ENCODE measurements around the gene NUDCD3.

NUDCD3 gene

GRCh38 chr7:44461387-44461786 is 29.1 kb downstream of the NUDCD3 start:
- peaks cover 0 to 17% of the 10 kb centered on the region in 2 experiments for H3K36me3 ChIP-seq (ENCODE audit: control insufficient read depth in 1 of 2, insufficient read depth in 2 of 2, low read length in 2 of 2)
- H2BK12ac ChIP-seq (ENCODE audit: low read length), result no peak overlapping the region
- no peaks in the 10 kb centered on the region for H3K79me1 ChIP-seq (ENCODE audit: low read length)
- no peak overlapping the region for H3K4me2 ChIP-seq (ENCODE audit: low read length)
- no peak overlapping the region for H3K27ac ChIP-seq (ENCODE audit: low read depth, low read length)
- H2BK120ac ChIP-seq (ENCODE audit: insufficient read depth, low read length, poor library complexity), result no peak overlapping the region
- peaks cover 2% of the 10 kb centered on the region for H3K79me2 ChIP-seq (ENCODE audit: control insufficient read depth, insufficient read depth, low read length, poor library complexity)
- no CpG with 5 or more reads among the region's 2 CpGs for WGBS (ENCODE audit: extremely low coverage, insufficient coverage, insufficient read length)
- no peaks in the 10 kb centered on the region for H3K27me3 ChIP-seq (ENCODE audit: insufficient read depth, low read length)
- H3K4me1 ChIP-seq (ENCODE audit: control insufficient read depth in 1 of 2, insufficient read depth in 2 of 2, low read length in 2 of 2), result peaks cover 0 to 7% of the 10 kb centered on the region in 2 experiments
- H3K4me3 ChIP-seq (ENCODE audit: low read depth, low read length), result no peak overlapping the region
- no peak overlapping the region for H4K91ac ChIP-seq (ENCODE audit: low read depth, low read length)
- no peak for DNase-seq
- no peak overlapping the region for H3K23ac ChIP-seq (ENCODE audit: low read length)
- no peak overlapping the region for H2BK5ac ChIP-seq (ENCODE audit: low read depth, low read length, poor library complexity)
- H3K9me3 ChIP-seq (ENCODE audit: insufficient read depth, low read depth, low read length), result no peaks in the 10 kb centered on the region
- no peak overlapping the region for H3K14ac ChIP-seq (ENCODE audit: low read length)
- H3K4ac ChIP-seq (ENCODE audit: low read depth, low read length), result no peak overlapping the region
- H4K8ac ChIP-seq (ENCODE audit: low read depth, low read length), result no peak overlapping the region
- H2AFZ ChIP-seq (ENCODE audit: insufficient read depth, low read length, poor library complexity), result no peak overlapping the region
- no peak overlapping the region for H2AK5ac ChIP-seq (ENCODE audit: low read length)
- no peak overlapping the region for H3K9ac ChIP-seq (ENCODE audit: low read length)
- H4K12ac ChIP-seq (ENCODE audit: low read depth, low read length), result no peak overlapping the region
- no peak overlapping the region for H3K18ac ChIP-seq (ENCODE audit: low read length)

- Histone ChIP-seq H3K9me3 (ENCODE audit: insufficient read depth, low read depth, low read length) (no peaks in the 10 kb centered on the region), H2AK5ac (ENCODE audit: low read length) (no peak overlapping the region), H2BK12ac (ENCODE audit: low read length) (no peak overlapping the region), H2AFZ (ENCODE audit: insufficient read depth, low read length, poor library complexity) (no peak overlapping the region), H3K79me1 (ENCODE audit: low read length) (no peaks in the 10 kb centered on the region), H2BK5ac (ENCODE audit: low read depth, low read length, poor library complexity) (no peak overlapping the region), H3K27me3 (ENCODE audit: insufficient read depth, low read length) (no peaks in the 10 kb centered on the region), H4K8ac (ENCODE audit: low read depth, low read length) (no peak overlapping the region), H3K27ac (ENCODE audit: low read depth, low read length) (no peak overlapping the region), H3K18ac (ENCODE audit: low read length) (no peak overlapping the region), H3K4ac (ENCODE audit: low read depth, low read length) (no peak overlapping the region), H3K79me2 (ENCODE audit: control insufficient read depth, insufficient read depth, low read length, poor library complexity) (peaks cover 2% of the 10 kb centered on the region), H4K12ac (ENCODE audit: low read depth, low read length) (no peak overlapping the region), H3K14ac (ENCODE audit: low read length) (no peak overlapping the region), H2BK120ac (ENCODE audit: insufficient read depth, low read length, poor library complexity) (no peak overlapping the region), H3K4me3 (ENCODE audit: low read depth, low read length) (no peak overlapping the region), H3K23ac (ENCODE audit: low read length) (no peak overlapping the region), H3K4me2 (ENCODE audit: low read length) (no peak overlapping the region), H4K91ac (ENCODE audit: low read depth, low read length) (no peak overlapping the region), H3K9ac (ENCODE audit: low read length) (no peak overlapping the region), H3K4me1 (ENCODE audit: control insufficient read depth in 1 of 2, insufficient read depth in 2 of 2, low read length in 2 of 2) (peaks cover 0 to 7% of the 10 kb centered on the region in 2 experiments), H3K36me3 (ENCODE audit: control insufficient read depth in 1 of 2, insufficient read depth in 2 of 2, low read length in 2 of 2) (peaks cover 1 to 13% of the 10 kb centered on the region in 2 experiments)
- DNase-seq, result no peak
- WGBS (ENCODE audit: extremely low coverage, insufficient coverage, insufficient read length), result 100% methylated on average over 1 of the region's 3 CpGs
Measured at GRCh38 chr7:44460325-44460724, 30.1 kb downstream of the NUDCD3 start.

GRCh38 chr7:44455155-44455554 is 35.3 kb downstream of the NUDCD3 start:
- Histone ChIP-seq H3K27ac (ENCODE audit: low read depth, low read length) (no peak overlapping the region), H3K4me2 (ENCODE audit: low read length) (no peak overlapping the region), H2BK120ac (ENCODE audit: insufficient read depth, low read length, poor library complexity) (no peak overlapping the region), H2BK5ac (ENCODE audit: low read depth, low read length, poor library complexity) (no peak overlapping the region), H2BK12ac (ENCODE audit: low read length) (no peak overlapping the region), H3K18ac (ENCODE audit: low read length) (peak overlapping the region; percentile 33), H2AK5ac (ENCODE audit: low read length) (no peak overlapping the region), H3K79me2 (ENCODE audit: control insufficient read depth, insufficient read depth, low read length, poor library complexity) (no peaks in the 10 kb centered on the region), H2AFZ (ENCODE audit: insufficient read depth, low read length, poor library complexity) (no peak overlapping the region), H3K36me3 (ENCODE audit: control insufficient read depth in 1 of 2, insufficient read depth in 2 of 2, low read length in 2 of 2) (peaks cover 2 to 13% of the 10 kb centered on the region in 2 experiments), H3K79me1 (ENCODE audit: low read length) (no peaks in the 10 kb centered on the region), H3K23ac (ENCODE audit: low read length) (no peak overlapping the region), H4K12ac (ENCODE audit: low read depth, low read length) (no peak overlapping the region), H3K27me3 (ENCODE audit: insufficient read depth, low read length) (no peaks in the 10 kb centered on the region), H4K8ac (ENCODE audit: low read depth, low read length) (no peak overlapping the region), H3K4ac (ENCODE audit: low read depth, low read length) (no peak overlapping the region), H4K91ac (ENCODE audit: low read depth, low read length) (no peak overlapping the region), H3K9me3 (ENCODE audit: insufficient read depth, low read depth, low read length) (no peaks in the 10 kb centered on the region), H3K14ac (ENCODE audit: low read length) (no peak overlapping the region), H3K9ac (ENCODE audit: low read length) (no peak overlapping the region), H3K4me1 (ENCODE audit: control insufficient read depth in 1 of 2, insufficient read depth in 2 of 2, low read length in 2 of 2) (peaks cover 0 to 2% of the 10 kb centered on the region in 2 experiments), H3K4me3 (ENCODE audit: low read depth, low read length) (no peak overlapping the region)
- no CpG with 5 or more reads among the region's 3 CpGs for WGBS (ENCODE audit: extremely low coverage, insufficient coverage, insufficient read length)
- DNase-seq, result no peak

GRCh38 chr7:44454348-44454747 is 36.1 kb downstream of the NUDCD3 start:
- Histone ChIP-seq H4K8ac (ENCODE audit: low read depth, low read length) (no peak overlapping the region), H3K23ac (ENCODE audit: low read length) (no peak overlapping the region), H3K14ac (ENCODE audit: low read length) (no peak overlapping the region), H3K79me1 (ENCODE audit: low read length) (no peaks in the 10 kb centered on the region), H2BK12ac (ENCODE audit: low read length) (no peak overlapping the region), H3K36me3 (ENCODE audit: control insufficient read depth in 1 of 2, insufficient read depth in 2 of 2, low read length in 2 of 2) (peaks cover 2 to 13% of the 10 kb centered on the region in 2 experiments), H3K9me3 (ENCODE audit: insufficient read depth, low read depth, low read length) (no peaks in the 10 kb centered on the region), H3K79me2 (ENCODE audit: control insufficient read depth, insufficient read depth, low read length, poor library complexity) (no peaks in the 10 kb centered on the region), H2AFZ (ENCODE audit: insufficient read depth, low read length, poor library complexity) (no peak overlapping the region), H3K4ac (ENCODE audit: low read depth, low read length) (no peak overlapping the region), H3K27ac (ENCODE audit: low read depth, low read length) (no peak overlapping the region), H2BK5ac (ENCODE audit: low read depth, low read length, poor library complexity) (no peak overlapping the region), H3K9ac (ENCODE audit: low read length) (no peak overlapping the region), H3K4me2 (ENCODE audit: low read length) (no peak overlapping the region), H4K12ac (ENCODE audit: low read depth, low read length) (no peak overlapping the region), H3K4me1 (ENCODE audit: control insufficient read depth in 1 of 2, insufficient read depth in 2 of 2, low read length in 2 of 2) (peaks cover 0 to 2% of the 10 kb centered on the region in 2 experiments), H3K4me3 (ENCODE audit: low read depth, low read length) (no peak overlapping the region), H3K27me3 (ENCODE audit: insufficient read depth, low read length) (no peaks in the 10 kb centered on the region), H3K18ac (ENCODE audit: low read length) (no peak overlapping the region), H2AK5ac (ENCODE audit: low read length) (no peak overlapping the region), H2BK120ac (ENCODE audit: insufficient read depth, low read length, poor library complexity) (no peak overlapping the region), H4K91ac (ENCODE audit: low read depth, low read length) (no peak overlapping the region)
- no peak for DNase-seq
- WGBS (ENCODE audit: extremely low coverage, insufficient coverage, insufficient read length), result no CpG with 5 or more reads among the region's 2 CpGs
